CD4-positive, alpha-beta T cell treated with Interleukin-12 subunit alpha and Interleukin-12 subunit beta, for 1 hour (primary cell): ENCODE measurements around the gene AQP7.
"Not testable (repeated sequence)": the region's sequence is repeated elsewhere in the genome, so short reads cannot be mapped to it uniquely, and the experiment has no call there.

Source experiments
- DNase-seq: peaks from one replicate; pipeline ENCODE4 v3.0.0-alpha.2; 2020

The AQP7 gene

DNA sequence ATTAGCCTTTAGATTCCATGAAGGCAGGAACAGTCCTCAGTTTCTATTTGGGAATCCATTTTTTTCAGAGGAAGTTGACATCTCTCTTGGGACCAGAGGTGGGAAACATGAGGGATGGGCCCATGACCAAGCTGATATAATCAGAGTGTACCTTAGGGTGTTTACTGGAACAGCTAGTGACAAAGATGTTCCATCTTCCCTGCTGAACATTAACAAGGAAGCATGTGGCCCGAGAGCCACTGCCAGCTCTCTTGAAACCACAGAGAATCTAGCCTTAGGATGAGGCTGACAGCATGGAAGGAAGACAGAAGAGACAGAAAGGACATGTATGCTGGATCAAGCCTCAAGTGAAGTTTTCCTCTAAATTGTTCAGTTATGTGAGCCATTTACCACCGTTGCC is 29.1 kb upstream of the AQP7 start:
- no peak for DNase-seq

DNA sequence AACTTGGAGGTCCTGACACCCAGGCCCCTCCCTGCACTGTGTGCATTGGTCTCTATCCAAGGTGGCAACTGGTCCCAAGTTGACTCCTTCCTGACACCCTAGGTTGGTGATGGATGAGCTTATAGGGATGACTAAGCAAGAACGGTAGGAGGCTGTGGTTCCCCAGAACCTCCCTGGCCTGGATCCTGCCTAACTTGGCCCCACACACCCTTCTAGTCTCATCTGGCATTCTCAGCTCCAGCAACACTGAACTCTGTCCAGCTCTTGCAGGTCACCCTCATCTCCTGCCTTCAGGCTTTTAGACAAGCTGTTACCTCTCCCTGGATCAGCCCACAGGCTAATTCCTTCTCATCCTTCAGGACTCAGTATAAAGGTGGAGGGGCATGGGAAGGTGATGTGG is 28.6 kb upstream of the AQP7 start:
- no peak for DNase-seq

GRCh38 chr9:33429256-33429985 is 27.1 kb upstream of the AQP7 start:
- DNase-seq: no peak

DNA sequence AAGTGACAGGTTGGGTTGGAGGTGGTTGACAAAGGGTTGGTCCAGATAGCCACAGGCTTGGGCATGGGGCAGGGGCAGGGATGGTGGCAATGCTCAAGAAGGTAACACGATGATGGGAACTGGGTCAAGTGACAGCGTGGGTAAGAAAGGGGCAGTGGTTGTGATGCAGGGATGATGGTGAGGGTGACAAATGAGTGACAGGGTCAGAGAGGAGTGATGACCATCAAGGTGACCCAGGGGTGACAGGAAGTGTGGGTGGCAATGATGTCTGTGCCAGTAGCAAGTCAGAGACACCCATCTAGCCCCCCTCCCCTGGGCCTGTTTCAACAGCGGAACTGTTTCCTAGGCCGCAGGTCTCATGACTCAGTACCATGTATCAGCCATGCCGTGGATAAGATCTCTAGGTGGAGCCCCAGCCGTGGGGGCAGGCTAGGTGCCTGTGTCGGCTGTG is 24.5 kb upstream of the AQP7 start:
- peak; percentile 29 for DNase-seq

GRCh38 chr9:33425128-33425533 is 22.8 kb upstream of the AQP7 start:
- DNase-seq: no peak

DNA sequence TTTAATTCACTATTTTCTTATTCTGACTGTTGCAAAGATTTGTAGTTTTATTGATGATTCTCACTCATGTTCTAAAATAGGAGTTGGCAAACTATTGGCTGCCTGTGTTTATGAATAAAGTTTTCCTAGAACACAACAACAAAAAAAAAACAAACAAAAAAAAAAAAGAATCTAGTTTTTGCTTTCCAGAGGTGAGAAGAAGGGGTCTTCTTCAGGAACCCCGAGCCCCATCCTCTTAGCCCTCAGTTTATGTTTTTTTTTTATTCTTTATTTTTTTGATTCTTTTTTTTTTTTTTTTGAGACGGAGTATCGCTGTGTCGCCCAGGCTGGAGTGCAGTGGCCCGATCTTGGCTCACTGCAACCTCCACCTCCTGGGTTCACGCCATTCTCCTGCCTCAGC is 22.1 kb upstream of the AQP7 start:
- DNase-seq: not testable (repeated sequence)

DNA sequence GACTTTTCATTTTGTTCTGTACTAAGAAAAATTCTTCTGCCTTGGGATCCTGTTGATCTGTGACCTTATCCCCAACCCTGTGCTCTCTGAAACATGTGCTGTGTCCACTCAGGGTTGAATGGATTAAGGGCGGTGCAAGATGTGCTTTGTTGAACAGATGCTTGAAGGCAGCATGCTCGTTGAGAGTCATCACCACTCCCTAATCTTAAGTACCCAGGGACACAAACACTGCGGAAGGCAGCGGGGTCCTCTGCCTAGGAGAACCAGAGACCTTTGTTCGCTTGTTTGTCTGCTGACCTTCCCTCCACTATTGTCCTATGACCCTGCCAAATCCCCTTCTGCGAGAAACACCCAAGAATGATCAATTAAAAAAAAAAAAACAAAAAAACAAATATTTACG is 21.7 kb upstream of the AQP7 start:
- not testable (repeated sequence) for DNase-seq

- no peak for DNase-seq
These were observed 17.4 kb upstream of the AQP7 start for GRCh38 chr9:33419708-33420303.

DNA sequence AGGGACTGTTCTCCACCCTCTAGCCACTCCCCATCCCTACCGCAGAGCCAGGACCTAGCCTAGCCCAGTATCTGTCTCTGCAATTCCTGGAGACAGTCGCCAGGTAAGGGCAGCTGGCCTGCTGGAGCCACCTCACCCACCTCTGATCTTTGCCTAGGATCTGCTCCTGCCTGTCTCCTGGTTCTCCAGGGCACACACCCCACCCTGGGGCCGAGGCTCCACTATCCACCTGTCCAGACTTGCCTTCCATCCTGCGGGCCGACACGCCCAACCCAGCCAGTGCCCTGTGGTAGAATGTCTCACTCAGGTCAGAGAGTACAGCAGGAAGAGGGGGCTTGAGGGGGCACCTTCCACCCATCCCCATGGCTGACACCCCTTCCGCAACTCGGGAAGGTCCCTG is 15.7 kb upstream of the AQP7 start:
- DNase-seq: no peak

DNA sequence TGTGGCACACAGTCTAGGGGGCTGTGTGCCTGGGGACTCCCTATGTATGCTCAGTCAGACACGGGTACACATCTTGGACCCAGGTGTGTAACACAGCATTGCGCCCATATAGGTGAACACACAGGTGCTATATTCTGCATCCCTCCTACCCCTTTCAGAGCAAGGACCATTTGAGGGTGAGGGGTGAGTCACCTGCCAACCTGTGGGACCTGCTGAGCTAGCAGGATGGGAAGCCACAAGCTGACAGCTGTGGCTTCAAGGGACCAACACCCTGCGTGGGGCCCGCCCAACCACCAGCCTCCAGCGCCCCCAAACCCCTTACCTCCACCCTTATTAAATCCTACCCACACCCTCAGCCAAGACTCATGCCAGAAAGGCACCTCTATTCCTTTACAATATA is 14.6 kb upstream of the AQP7 start:
- DNase-seq: peak; percentile 49

DNA sequence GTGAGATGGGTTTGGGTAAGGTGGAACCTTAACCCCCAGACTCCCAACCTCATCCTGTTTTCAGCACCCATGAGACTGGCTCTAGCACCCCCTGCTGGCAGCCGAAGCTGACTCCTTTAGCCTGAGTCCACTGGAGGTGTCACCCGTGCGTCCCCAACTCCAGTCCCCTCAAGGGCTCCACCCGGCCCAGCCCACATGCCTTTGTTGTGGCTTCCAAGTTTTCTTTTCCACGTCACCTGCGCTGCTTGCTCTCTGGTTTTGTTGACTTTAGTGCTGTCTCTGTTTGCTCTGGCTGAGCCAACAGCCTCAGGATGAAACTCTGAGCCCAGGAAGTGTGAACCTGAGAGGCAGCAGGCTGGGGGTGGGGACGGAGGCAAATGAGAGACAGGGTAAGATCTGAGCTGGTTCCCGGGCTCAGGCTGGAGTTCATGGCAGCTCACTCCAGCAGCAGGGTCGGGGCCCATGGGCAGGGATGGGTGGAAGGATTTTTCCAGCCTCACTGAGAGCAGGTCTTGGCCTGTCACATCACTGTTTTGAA is 13.2 kb upstream of the AQP7 start:
- peak; percentile 91 for DNase-seq

DNA sequence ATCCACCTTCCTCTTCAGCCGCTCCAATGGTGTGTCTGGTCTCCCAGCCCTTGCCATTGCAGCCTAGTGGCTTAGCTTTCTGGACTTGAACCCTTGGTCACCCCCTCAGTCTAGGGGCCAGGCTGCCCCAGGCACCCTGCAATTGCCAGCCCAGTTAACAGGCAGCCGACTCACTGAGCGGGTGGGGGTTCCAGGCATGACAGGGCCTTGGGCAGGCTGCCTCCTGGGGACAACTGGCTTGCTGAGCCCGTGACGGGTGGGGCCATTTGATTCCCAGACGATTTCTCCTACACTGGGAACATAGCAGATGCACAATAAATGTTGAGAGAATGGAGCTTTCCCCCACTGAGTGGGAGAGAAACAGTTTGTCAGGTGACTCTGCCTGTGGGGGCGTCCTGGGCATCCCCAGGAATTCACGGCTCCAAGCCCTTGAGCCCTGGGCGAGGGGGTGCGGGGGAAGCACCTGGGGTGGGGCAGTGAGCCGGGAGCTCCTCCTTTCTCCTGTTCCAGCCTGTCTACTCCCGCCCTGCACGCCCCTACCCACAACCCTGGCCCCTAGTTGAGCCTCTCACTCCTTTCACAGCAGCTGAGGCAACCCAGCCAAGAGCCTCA is 12.6 kb upstream of the AQP7 start:
- no peak for DNase-seq

- DNase-seq: no peak
These were observed 11.9 kb upstream of the AQP7 start for GRCh38 chr9:33414268-33414667.

DNA sequence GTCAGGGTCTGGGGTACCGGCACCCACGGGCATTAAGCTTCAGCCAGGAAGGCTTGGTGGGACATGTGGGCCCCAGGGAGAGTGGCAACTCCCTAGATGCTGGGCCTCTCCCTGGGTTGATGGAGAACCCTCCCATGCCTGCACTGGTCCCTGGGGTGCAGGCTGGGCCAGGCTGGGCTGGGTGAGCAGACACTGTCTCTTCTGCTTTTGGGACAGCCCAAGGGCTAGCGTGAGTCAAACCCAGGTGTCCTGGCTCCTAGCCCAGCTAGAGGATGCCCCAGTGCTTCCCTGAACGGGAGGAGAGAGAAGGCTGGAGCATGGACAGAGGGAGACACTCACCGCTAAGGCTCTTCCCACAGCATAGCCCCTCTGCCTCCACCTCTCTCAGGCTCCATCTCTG is 5.7 kb upstream of the AQP7 start:
- DNase-seq: no peak

DNA sequence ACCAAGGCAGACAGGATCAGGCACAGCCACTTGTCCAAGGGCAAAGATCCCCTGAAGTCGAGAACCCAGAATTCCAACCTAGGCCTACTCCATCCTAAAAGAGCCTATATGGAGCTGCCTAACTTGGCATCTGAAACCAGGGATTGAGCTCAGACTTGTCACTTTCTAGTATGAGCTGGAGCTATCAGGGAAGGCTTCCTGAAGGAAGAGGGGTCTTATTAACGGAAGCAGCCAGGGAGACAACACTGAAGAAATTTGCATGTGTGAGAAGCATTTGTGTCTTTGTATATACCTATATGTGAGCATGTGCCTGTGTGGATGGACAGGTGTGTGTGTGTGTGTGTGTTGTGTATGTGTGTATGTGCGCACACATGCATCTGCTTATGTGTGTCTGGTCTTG is 4.7 kb upstream of the AQP7 start:
- no peak for DNase-seq

DNA sequence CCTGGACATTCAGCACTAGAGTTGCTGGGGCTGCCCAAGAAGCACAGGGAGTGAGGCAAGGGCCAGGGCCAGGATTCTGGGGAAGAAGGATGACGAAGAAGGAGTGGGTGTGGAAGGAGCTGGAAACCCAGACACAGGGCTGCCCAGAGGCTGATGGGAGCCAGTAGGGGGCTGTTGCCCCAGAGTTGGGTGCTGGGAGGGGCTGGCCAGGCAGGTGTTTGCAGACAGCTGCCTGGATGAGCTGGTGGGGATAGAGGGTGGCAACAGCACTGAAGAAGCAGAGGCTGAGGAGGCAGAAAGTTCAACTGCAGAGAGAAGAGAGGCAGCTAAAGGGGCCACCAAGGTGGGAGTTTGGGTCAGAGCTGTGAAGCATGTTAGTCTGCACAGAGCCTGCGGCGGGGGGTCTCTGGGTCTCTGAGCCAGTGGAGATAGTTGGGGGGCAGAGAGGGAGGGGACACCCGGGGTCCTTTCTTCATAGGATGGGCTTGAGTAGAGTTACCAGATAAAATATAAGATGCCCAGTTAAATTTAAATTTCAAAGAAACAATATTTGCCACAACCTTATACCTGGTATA is 2.5 kb upstream of the AQP7 start:
- DNase-seq: no peak

DNA sequence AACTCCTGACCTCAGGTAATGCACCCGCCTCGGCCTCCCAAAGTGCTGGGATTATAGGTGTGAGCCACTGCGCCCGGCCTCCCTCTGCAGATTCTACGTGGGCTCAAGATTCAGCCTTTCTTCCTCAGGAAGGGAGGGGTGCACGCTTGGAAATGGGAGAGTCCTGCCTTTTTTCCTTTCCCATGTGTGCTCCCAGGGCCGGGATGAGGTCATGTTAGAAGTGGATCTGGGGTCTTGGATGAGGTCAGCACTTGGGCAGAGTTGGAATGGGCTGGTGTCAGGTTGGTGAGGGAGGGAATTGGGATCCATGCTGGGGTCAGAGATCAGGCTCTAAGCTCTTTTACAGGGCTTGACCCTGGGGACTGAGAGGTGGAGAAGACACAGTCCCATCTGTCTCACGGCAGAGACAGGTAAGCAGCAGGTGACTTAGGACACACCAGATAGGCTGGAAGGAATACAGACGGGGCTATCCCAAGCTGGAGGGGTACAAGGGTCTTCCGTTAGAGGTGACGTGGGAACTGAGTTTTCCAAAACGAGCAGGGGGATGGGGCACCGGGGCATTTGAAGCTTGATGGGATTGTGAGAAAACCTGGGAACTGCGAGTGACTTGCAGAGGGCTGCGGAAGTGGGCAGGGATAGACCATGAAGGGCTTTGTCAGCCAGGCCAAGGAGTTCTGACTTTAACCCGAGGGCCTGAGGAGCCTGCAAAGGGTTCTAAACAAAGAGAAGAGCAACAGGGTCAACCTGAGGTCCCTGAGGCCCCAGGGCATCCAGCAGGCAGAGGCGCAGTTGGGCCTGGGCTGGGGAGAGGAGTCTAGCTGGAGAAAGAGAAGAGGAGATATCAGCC is 1.8 kb upstream of the AQP7 start:
- DNase-seq: no peak

DNA sequence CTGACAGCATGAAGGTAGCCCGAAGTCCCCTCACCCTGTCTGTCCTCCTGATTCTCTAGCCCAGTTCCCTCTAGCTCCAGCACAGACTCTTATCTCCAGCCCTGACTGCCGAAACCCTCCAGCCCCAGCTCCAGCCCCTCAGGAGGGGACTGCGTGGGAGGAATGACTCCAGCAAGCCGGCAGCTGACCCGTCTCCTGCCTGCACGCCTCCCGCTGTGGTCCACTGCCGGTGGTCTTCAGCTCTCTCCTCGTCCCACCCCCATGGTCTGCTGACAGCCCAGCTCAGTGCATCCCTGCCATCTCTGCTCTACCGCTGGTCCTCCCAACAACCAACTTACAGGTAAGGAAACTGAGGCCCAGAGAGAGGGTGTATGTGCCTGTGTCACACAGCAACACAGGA is 559 bp downstream of the AQP7 start:
- DNase-seq: not testable (repeated sequence)

DNA sequence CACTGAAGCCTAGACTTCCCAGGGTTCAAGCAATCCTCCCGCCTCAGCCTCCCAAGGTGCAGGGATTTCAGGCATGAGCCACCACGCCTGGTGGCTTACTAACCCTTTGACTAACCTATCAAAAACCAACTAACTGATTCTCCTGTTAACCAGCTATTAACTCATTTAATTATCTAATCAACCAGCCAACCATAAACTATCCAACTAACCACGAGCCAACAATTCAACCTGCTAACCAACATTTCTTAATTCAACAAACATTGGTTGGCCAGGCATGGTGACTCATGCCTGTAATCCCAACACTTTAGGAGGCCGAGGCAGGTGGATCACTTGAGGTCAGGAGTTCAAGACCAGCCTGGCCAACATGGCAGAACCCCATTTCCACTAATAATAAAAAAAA is 3.3 kb downstream of the AQP7 start:
- not testable (repeated sequence) for DNase-seq

DNA sequence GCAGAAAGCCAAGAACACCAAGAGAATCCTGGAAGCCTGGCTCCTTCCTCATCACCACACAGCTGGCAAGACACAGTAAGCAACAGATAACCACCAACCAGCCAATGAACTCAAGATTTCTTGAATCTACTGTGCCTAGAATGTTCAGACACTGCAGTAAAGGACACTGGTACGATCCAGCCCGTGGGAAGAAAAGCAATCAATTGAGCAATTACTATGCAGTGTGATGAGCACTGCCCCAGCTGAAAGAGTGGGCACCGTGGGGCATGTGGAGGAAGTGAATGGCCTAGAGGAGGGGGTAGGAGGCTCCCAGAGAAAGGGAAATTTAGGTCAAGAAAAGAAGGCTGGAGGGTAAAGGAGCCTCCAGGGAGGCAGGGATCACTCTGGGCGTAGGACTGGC is 4.6 kb downstream of the AQP7 start:
- not testable (repeated sequence) for DNase-seq

DNA sequence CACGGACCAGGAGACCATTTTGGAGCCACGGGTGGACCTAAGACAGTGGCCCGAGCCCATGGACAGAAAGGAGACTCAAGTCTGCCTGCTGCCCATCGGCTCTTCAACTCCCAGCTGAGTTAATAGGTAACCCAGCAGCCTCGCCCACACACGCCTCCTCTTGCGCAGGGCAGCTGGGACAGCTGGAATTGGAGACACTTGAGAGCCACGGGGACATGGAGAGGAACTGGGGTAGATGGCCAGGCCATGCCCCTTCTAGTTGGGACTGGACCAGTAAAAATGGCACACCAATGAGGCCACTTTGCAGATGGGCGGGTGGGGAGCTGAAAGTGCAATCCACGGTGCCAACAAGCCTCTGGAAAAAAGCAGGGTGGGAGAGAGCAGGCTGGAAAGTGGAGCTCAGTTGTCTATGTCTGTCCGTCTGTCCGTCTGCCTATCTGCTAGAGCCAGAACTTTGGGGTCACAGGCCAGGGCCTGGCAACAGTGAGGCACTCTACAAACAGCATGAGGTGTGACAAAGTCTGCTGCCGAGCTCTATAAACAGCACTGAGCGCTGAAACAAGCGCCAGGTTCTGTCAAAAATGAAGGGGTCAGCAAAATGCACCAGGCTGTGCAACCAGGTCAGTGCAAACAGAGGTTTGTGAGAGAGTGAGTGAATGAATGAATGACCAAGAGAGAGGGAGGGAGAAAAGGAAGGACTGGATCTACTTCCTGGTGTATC is 7.0 kb downstream of the AQP7 start:
- DNase-seq: not testable (repeated sequence)

DNA sequence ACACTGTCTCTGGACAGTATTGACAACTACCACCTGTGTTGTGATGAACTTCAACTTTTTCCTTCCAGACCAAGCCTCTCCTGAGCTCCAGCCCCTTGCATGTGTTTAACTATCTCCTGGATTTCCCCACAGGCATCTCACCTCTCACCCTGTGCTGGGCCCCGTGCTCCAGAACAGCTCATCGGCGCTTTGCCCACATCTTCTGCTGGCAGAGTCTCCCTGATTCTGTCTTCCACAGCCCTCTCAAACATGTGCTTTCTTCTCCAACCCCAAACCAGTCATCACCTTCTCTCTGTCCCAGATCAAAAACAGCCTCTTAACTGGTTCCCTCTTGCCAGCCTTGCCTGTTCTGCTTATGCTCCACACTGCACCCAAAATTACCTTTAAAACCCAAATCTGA is 8.4 kb downstream of the AQP7 start:
- DNase-seq: not testable (repeated sequence)
